ENCODE measurements around the gene CRKL.
"Not testable (repeated sequence)": the region's sequence is repeated elsewhere in the genome, so short reads cannot be mapped to it uniquely, and the experiment has no call there.

The CRKL gene

DNA sequence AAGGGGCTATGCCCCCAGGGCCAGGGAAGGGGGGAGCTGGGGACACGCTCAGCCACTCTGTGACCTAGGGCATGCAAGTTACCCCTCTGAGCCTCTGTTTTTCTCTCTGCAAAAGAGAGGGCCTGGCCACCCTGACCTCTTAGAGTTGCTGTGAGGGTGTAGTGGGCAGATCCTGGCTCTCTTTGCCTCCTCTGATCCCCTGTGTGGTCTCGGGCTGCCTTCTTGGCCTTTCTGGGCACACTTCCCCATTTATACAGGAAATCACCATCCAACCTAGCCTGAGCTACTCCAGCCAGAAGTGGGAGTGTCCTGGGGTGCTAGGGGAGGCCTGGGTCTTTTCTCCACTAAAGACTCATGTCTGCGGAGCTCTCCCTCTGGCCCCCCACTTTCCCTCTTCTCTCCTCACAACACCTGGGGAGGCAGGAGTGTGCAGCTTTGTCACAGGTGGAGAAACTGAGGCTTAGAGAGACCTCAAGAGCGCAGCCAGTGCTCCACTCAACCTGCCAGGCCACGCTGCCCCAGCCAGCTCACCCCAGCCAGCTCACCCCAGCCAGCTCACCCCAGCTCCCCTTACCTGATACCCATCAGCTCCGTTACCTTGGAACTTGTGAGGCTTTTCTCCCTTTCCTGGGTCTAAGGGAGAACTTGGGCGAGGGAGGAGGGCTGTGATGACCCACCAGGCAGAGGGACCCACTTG is 51.2 kb downstream of the CRKL start:
- no peak for DNase-seq

- no peak for DNase-seq
Measured at GRCh38 chr22:20970939-20971657, 53.9 kb downstream of the CRKL start.

GRCh38 chr22:20972014-20972694 is 54.9 kb downstream of the CRKL start:
- not testable (repeated sequence) for DNase-seq

GRCh38 chr22:20972933-20973577 is 55.8 kb downstream of the CRKL start:
- DNase-seq: no peak

GRCh38 chr22:20973634-20974286 is 56.6 kb downstream of the CRKL start:
- no peak for DNase-seq

GRCh38 chr22:20974336-20974955 is 57.2 kb downstream of the CRKL start:
- DNase-seq: no peak

DNA sequence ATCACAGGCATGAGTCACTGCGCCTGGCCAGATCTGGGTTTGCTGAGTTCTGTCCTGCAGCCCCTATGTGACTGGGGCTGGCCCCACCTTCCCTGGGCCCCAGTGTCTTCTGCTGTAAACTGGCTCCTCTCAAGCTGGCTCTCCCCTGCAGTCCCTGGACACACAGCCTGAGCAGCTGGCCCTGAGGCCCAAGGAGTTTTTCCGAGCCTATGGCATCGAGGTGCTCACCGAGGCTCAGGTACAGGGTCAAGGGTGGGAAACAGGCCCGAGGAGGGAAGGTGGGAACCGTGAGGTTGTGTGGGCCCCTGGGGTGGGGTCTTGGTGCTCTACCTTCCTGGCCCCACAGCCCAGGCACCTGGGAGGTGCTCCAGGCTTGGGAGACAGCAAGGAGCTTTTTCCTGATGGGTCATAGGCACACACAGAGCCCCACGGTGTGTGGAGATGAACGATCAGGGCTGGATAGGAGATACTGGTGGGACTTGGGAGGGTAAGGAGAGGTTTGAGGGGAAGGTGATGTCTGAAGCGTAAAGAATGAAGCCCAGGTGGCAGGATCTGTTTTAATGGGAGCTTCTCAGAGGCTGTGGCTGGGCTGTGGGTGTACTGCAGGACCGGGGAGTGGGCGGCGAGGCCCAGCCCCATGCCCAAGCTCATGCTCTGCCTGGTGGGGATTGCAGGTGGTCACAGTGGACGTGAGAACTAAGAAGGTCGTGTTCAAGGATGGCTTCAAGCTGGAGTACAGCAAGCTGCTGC is 58.5 kb downstream of the CRKL start:
- DNase-seq: no peak

GRCh38 chr22:20976291-20976877 is 59.2 kb downstream of the CRKL start:
- no peak for DNase-seq

GRCh38 chr22:20977019-20977418 is 59.8 kb downstream of the CRKL start:
- no peak for DNase-seq

GRCh38 chr22:20977516-20978170 is 60.4 kb downstream of the CRKL start:
- no peak for DNase-seq

DNA sequence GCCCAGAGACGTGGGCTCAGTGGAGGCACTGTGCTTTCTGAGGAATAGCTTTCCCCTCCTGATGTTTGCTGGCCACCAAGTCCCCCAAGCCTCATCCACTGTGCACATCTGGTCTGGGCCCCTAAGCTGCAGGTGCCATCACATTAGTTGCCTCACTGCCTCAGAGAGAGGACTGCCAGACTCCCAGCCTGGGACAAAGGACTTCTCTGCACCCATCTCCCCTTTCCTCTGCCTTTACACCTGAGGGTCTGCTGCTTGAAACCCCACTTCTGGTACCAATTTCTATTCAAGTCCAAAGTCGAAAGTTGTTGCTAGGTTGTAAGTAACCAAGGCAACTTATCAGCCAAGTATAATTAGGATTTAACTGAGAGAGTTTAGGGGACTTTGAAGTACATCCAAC is 61.2 kb downstream of the CRKL start:
- no peak for DNase-seq

- no peak for DNase-seq
Measured at GRCh38 chr22:20979243-20979809, 62.1 kb downstream of the CRKL start.

DNA sequence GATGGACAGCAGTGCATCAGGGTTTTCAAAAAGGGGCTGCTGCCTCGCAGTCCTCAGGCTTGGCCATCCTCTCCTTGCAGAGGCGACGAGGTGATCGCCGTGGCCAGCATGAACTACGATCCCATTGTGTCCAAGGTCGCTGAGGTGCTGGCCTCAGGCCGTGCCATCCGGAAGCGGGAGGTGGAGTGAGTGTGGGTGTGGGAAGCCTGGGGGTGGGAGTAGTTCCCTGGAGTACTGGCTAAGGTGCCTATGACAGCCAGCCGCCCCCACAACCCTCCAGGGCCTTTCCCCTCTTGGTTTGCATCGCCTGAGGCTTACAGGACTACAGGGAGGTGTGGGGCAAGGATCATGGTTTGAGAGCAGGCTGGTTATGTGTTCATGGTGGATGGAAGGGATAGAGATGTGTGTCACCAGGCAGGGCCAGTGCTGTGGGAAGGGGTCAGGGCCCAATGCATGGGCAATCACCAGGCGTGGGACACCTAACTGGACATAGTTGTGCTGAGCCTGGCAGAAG is 62.8 kb downstream of the CRKL start:
- no peak for DNase-seq

GRCh38 chr22:20980523-20980922 is 63.3 kb downstream of the CRKL start:
- DNase-seq: no peak

DNA sequence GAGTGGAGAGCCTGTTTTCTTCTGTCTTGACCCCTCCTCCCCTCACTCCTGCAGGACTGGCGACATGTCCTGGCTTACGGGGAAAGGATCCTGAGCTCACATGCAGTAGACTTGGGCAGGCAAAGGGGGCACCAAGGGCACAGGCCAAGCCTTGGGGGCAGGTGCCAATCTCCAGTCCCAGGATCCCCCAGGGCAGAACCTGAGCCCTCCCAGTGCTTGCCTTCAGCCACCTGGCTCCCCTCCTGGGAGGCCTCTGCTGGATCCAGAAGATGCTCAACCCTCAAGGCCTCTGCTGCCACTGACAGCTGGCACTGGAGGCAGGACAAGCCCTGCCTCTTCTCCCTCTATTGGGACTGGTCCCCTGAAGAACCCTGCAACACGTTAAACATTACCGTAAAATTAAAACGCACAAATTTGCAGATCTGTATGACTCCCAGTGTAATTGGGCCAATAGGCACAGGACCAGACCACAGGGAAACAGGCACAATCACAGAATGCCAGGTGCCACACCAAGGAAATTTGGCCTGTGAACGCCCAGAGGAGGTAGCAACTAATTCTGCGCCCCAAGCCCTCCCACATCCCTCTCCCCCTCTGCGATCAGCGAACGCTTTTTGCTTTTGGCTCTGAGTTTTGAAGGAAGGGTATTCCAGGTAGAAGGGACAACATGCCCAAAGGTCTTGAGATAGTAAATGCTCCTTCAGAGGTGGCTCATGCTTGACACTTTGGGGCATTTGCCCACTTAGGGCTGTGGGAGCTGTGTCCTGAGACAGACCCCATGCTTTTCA is 63.9 kb downstream of the CRKL start:
- no peak for DNase-seq

DNA sequence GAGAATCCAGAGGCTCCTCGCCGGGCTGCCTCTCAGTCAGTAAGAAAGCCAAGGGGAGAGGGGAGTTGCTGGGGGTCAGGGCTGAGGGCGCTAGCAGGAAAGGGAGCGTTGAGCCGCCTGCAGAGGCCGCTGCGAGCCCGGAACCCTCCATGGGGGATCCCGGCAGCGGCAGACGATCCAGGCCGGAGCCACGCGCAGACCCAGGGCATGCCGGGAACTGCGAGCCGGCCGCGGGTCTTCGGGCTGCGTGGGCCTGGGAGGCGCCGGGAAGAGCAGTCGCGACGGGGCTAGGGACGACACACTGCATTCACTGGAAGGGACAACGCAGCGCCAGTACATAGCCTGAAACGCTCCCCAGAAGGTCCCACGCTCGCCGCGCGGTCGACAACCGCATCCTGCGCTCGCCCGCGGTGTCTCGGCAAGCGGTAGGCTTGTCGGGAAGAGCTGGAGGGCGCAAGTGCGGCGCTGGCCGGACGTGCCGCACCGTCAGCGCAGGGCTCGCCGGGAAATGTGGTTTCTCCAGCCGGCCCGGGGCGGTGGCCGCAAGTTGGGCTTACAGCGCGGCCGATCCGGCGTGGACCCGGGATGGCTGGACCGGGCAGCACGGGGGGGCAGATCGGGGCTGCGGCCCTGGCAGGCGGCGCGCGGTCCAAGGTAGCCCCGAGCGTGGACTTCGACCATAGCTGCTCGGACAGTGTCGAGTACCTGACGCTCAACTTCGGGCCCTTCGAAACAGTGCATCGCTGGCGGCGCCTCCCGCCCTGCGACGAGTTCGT is 64.8 kb downstream of the CRKL start, which contains the start of gene LZTR1:
LZTR1 (plus strand) TSS at position 511 of the 776 bp plus-strand sequence; CDS start at position 586, 75 bp downstream.
- DNase-seq: no peak

DNA sequence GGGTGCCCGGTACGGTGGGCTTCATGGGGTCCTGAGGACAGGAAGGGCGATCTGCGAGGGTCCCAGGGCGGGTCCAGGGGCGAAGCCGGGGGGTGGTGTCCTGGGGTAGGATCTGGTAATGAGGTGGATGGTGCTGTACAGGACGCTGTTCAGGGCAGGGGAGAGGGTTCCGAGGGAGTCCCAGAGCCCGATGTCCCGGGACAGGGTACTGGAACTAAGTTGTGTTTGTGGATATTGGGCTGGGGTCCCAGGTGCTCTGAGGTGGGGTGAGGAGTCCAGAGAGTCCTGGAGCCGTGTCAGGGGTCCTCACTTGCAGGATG is 65.3 kb downstream of the CRKL start:
- no peak for DNase-seq

DNA sequence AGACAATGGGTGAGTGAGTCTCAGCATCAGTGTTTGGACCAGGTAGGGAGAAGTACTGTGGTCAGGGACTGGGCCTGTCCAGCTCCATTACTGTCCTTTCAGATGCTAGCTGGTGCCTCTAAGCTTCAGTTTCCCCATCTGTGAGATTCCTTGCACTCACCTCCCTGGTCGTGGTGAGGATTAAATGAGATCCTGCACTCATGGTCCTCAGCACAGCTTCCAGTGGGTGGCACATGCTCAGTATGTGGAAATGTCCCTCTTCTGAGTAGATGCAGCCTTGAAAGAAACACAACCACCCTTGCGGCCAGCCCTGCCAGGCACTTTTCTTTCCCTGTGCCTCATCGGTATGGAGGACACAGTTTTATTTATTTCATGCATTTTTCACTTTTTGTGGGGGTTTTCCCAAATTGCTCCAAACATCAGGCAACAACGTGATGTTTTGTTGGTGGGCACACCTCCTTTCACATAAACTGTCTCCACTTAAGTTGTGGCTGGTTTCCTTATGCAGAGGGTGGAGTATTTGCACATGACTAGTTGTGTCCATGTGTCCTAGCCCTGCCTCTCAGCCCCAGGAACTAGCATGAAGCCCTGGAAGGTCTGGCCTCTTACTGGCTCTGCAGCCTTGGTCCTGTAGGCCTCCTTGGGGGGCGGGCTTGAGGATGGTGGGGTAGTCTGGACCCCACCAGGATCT is 66.0 kb downstream of the CRKL start:
- DNase-seq: no peak

Data from NCI-H510A (cell line).